Right kidney (tissue), 1 donor: Measurements from ENCODE around the gene VSIG2.

Experiments used
- DNase-seq: peaks from one replicate; pipeline ENCODE4 v3.0.0-alpha.2; 2016

Gene VSIG2

DNA sequence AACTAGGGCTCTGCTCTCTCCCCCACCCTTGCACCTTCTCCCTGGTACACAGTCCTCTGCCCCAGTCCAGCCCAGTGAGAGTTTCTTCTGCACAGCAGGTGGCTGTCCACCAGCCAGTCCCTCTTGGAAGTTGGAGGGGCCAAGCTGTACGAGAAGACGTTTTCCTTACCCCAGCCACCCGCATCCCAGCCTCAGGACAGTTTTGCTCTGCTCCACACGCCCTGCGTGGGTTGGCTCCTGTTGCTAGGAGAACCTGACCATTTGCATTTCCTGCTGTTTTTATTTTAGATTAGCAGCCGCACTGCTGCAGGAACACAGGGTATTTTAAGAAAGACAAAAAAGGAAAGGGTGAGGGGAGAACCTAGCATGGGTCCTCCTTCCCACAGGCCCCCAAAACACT is 29.9 kb downstream of the VSIG2 start:
- no peak for DNase-seq

DNA sequence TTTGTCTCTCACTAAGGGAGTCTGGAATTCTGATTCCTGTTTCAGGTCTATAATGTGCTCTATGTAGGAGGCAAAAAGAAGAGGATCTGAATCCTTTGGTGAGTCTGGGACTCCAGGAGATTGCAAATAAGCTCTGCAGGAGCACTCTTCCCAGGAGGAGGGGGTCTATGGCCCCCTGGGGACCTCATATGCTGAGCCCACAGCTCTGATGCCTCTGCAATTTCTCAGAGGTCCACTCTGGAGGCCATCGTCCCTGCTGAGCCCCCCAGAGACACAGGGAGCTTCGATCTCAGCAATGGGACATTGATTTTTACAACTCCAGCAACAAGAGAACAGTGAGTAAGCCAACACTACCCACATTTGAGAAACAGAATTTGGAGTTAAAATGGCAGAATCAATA is 32.5 kb downstream of the VSIG2 start:
- no peak for DNase-seq

DNA sequence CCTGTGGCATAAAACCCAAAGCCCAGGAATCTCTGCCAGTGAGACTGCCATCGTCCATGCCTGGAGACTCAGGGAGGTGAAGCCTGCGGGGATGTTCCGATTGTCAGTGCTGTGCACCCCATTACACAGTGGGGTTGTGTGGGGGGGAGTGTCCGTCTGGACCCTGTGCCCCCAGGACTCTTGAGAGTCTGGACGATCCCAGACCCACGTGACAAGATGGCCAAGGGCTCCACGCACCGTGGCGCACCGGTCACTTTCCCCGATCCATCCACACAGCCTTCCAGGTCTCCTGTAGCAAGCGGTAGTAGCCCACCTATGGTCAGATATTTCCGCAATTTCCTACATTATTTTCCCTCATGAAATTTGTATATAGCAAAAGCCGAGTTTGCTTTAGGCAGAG is 33.3 kb downstream of the VSIG2 start:
- peak; percentile 12 for DNase-seq

DNA sequence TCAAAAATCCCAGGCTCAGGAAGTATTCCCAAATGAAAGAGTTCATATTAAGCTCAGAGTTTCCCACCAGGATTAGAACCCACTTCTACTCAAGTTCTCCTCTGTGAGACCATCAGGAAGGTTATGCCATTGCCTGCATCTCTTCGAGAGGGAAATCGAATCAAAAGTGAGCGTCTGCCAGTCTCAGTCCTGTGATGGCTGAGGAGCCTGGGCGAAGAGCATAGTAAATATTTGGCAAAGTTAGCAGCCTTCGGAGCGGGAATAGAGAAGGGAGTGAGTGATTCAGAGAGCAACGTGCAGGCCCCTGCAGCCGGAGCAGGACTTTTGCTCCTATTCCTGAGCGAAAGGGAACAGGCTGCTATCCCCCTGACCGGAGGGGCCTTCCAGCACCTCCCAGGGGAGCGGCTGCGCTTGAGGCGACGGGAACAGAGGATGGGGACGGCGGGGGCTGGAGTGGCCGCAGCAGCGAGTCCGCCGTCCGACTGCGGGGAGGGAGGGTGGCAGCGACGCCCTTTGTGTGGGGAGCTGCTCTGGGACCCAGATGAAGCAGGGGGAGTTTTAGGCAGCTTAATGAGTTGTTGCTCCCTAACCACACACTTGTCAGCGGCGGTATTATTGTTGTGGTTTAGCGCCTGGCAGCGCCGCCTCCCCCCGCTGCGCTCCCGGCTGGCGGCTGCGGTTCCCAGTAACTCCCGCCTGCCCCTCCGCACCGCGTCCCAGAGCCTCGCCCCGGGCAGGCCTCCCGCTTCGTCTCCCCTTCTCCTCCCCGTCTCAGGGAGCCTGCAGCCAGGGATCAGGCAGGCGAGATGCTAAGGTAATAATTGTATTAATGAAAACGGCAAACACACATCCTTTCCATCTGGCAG is 34.0 kb downstream of the VSIG2 start:
- DNase-seq: peak; percentile 69

DNA sequence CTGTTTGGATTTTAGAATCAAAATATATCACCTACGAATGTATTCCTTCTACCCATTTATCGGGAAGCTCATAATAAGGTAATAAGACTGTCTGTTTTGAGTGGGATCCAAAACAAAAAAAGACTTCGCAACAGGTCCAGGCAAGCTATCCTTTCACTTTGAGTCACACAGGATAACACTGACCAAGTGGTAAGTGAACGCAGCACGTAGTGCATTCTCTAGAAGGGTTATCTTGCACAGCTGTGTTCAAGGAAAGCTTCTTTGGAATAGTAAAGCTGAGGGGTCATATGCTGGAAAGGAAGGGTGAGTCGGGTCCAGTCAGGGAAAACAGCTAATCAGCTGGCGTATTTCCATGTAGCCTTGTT is 34.7 kb downstream of the VSIG2 start:
- peak; percentile 13 for DNase-seq

DNA sequence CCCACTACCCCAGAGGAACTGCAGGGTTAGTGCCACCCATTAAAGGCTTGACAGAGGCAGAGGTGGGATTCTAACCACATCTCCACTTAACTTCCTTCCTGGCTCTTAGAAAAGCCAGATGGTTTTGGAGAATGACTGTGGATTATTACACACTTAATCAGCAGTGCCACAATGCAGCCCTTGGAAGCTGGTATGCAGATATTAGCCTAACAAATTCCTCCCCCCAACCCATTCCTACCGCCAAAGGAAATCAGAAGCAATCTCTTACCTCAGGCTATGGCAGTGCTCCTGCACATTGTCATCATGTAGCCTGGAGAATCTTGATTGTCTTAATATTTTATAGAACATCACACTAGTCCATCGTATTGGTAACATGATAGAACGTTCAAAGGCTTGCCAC is 35.5 kb downstream of the VSIG2 start:
- no peak for DNase-seq

DNA sequence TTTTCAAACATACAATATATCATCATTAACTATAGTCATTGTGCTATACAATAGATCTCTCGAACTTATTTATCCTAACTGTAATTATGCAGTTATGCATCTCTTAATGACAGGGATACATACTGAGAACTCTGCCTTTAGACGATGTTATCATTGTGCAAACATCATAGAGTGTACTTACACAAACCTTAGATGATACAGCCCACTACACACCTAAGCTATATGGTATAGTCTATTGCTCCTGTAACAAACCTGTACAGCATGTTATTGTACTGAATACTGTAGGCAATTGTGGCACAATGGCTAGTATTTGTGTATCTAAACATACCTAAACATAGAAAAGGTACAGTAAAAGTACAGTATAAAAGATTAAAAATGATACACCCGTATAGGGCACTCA is 39.7 kb downstream of the VSIG2 start:
- DNase-seq: no peak

DNA sequence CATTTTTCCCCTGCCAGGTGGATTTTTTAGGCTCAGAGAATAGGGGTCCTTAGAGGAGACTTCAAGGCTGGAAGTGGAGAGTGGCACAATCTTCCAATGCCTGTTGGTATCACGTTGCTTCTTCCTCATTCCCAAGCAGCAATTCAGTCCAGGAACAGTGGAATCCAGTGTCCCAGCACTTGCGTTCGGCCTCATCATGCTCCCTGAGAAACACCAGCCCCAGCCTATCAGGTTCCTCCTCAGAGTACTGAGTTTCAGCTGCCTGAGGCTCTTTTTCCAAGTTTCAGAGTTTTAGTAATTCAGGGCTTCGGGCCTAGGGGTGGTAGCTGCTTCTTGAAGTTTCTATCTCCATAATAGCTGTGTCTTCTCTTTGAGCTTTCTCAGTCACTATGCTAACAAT is 44.2 kb downstream of the VSIG2 start:
- no peak for DNase-seq

DNA sequence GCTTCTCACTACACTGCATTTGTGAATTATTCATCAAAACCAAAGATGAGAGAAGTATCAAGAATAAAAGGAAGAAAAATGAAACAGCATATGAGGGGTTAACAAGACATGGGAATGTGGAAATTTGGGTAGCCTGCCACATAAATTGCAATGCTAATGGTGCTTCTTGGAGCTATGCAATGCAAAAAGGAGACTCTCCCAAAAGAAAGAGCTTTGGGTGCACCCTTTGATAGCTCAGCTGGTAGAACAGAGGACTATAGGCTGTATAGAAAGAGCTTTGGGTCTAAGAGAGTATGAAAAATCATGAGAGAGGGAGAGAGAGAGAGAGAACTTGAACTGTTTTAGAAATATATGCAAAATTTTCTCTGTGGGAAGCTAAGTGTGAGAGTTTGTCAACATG is 52.0 kb downstream of the VSIG2 start:
- no peak for DNase-seq

DNA sequence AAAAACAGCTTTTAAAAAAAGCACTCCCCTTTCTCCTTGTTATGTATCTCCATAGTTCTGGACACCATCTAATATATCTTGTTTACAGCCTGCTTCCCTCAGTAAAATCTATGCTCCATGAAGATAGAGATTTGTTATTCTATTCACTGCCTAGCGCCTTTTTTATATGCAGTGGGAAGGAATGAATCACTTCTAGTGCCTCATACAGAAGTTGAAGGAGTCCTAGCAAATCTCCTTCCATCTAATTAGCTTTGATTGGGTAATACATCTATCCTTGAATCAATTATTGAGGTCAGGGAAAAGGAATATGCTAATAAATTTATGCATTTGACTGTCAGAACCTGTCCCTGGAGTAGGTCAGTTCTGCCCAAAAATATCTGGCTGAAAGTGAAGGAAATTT is 52.5 kb downstream of the VSIG2 start:
- DNase-seq: no peak
